IMR-90 (cell line): ENCODE measurements around the gene AGBL3. TPM values are rescaled to one million over a fixed set of nuclear protein-coding genes. Genes with fewer than 3 reads are reported as not detected.
A peak's percentile ranks its signal among the peaks of the same experiment; 100 is the strongest.

ENCODE experiments used
- ATAC-seq: fragments of 200-7000 bp; cut with Tn5 transposase; 2 replicates; pipeline ENCODE4 v1.9.1; 2020; ENCODE audit warnings: low read depth, mild to moderate bottlenecking, moderate library complexity
- BruUV-seq: library from RNA; stranded (reverse); fragments of 400-500 nt; replicated peaks from 2 replicates; lab custom pipeline; 2021; lab: Mats Ljungman, UMichigan
- CTCF ChIA-PET: fragments of 300-600 bp; formaldehyde crosslinking; extraction: SDS; loops from one replicate; lab custom pipeline; 2021; ENCODE audit warnings: antibody characterized with exemption; lab: Yijun Ruan, JAX
- POLR2A ChIA-PET: fragments of 300-600 bp; sonication (Branson Sonifier 250); formaldehyde crosslinking; loops from one replicate; lab custom pipeline; 2022; ENCODE audit warnings: antibody characterized with exemption; ENCODE audit not compliant: unreplicated experiment; lab: Charles Lee
- DNase-seq: peaks from one replicate; pipeline ENCODE4 v3.0.0; 2013
- H2AFZ ChIP-seq: replicated peaks from 2 replicates; pipeline ENCODE3; 2013; ENCODE audit warnings: low read length, mild to moderate bottlenecking; ENCODE audit not compliant: poor library complexity
- H2AK5ac ChIP-seq: 2 replicates; pipeline ENCODE4 v1.6.1; 2013; ENCODE audit warnings: low read depth, low read length, inconsistent platforms
- H2AK9ac ChIP-seq: replicated peaks from 2 replicates; pipeline ENCODE3; 2013; ENCODE audit warnings: mild to moderate bottlenecking, low read depth, low read length, moderate library complexity; ENCODE audit not compliant: poor library complexity
- H2BK120ac ChIP-seq: 2 replicates; pipeline ENCODE4 v1.6.1; 2013; ENCODE audit warnings: low read depth, low read length, inconsistent platforms
- H2BK15ac ChIP-seq: 3 replicates; pipeline ENCODE4 v1.6.1; 2013; ENCODE audit warnings: low read depth, low read length, inconsistent platforms
- H2BK20ac ChIP-seq: 2 replicates; pipeline ENCODE4 v1.6.1; 2013; ENCODE audit warnings: low read depth, mild to moderate bottlenecking, inconsistent platforms, low read length, moderate library complexity
- H2BK5ac ChIP-seq: 2 replicates; pipeline ENCODE4 v1.6.1; 2013; ENCODE audit warnings: mild to moderate bottlenecking, low read depth, low read length, inconsistent platforms; ENCODE audit not compliant: poor library complexity, severe bottlenecking
- H3K14ac ChIP-seq: replicated peaks from 2 replicates; pipeline ENCODE4 v1.6.1; 2013; ENCODE audit warnings: low read depth, low read length, inconsistent platforms
- H3K18ac ChIP-seq: 2 replicates; pipeline ENCODE4 v1.6.1; 2013; ENCODE audit warnings: low read depth, low read length, control low read depth
- H3K23ac ChIP-seq: 2 replicates; pipeline ENCODE4 v1.6.1; 2013; ENCODE audit warnings: low read depth, low read length, inconsistent platforms
- H3K27ac ChIP-seq: 2 replicates; pipeline ENCODE4 v1.5.1; 2013; ENCODE audit warnings: mild to moderate bottlenecking, control low read depth, low read length; ENCODE audit not compliant: insufficient read depth
- H3K27me3 ChIP-seq: 2 replicates; pipeline ENCODE4 v1.6.1; 2013; ENCODE audit warnings: low read length; ENCODE audit not compliant: control insufficient read depth, insufficient read depth
- H3K36me3 ChIP-seq: 2 replicates; pipeline ENCODE4 v1.6.1; 2013; ENCODE audit warnings: low read length, mixed read lengths; ENCODE audit not compliant: control insufficient read depth, insufficient read depth
- H3K4ac ChIP-seq: 2 replicates; pipeline ENCODE4 v1.6.1; 2013; ENCODE audit warnings: low read depth, low read length, inconsistent platforms
- H3K4me1 ChIP-seq: 2 replicates; pipeline ENCODE4 v1.6.1; 2013; ENCODE audit warnings: low read length, mixed read lengths; ENCODE audit not compliant: control insufficient read depth, insufficient read depth
- H3K4me2 ChIP-seq: 2 replicates; pipeline ENCODE4 v1.6.1; 2013; ENCODE audit warnings: low read depth, mild to moderate bottlenecking, control low read depth, low read length, moderate library complexity
- H3K4me3 ChIP-seq: 2 replicates; pipeline ENCODE4 v1.5.1; 2013; ENCODE audit warnings: low read depth, mild to moderate bottlenecking, control low read depth, low read length, moderate library complexity; ENCODE audit not compliant: insufficient read depth
- H3K56ac ChIP-seq: 2 replicates; pipeline ENCODE4 v1.6.1; 2013; ENCODE audit warnings: low read length, inconsistent platforms; ENCODE audit not compliant: insufficient read depth; ENCODE audit errors: extremely low read depth
- H3K79me1 ChIP-seq, 2 experiments: 2 replicates each; pipeline ENCODE4 v1.6.1; 2013; ENCODE audit warnings: low read length in 2 of 2, inconsistent platforms in 1 of 2, low read depth in 1 of 2
- H3K9ac ChIP-seq: 2 replicates; pipeline ENCODE4 v1.6.1; 2013; ENCODE audit warnings: low read depth, low read length, control low read depth
- H3K9me1 ChIP-seq: 2 replicates; pipeline ENCODE4 v1.6.1; 2013; ENCODE audit warnings: low read length, inconsistent platforms; ENCODE audit not compliant: insufficient read depth
- H3K9me3 ChIP-seq: 2 replicates; pipeline ENCODE4 v1.6.1; 2013; ENCODE audit warnings: low read length; ENCODE audit not compliant: control insufficient read depth, insufficient read depth
- H4K20me1 ChIP-seq: 2 replicates; pipeline ENCODE4 v1.6.1; 2013; ENCODE audit warnings: low read length, inconsistent platforms; ENCODE audit not compliant: insufficient read depth
- H4K5ac ChIP-seq: 2 replicates; pipeline ENCODE4 v1.6.1; 2013; ENCODE audit warnings: mild to moderate bottlenecking, low read depth, low read length, control low read depth
- H4K8ac ChIP-seq, 2 experiments: 2 replicates each; pipeline ENCODE4 v1.6.1; 2013; ENCODE audit warnings: low read depth in 2 of 2, low read length in 2 of 2, control low read depth in 1 of 2, inconsistent platforms in 1 of 2
- H4K91ac ChIP-seq: 2 replicates; pipeline ENCODE4 v1.6.1; 2013; ENCODE audit warnings: low read depth, low read length, inconsistent platforms; ENCODE audit not compliant: insufficient read depth
- BHLHE40 ChIP-seq: fragments of 150-350 bp; IDR thresholded peaks from 2 replicates; pipeline ENCODE4 v1.6.1; 2016; ENCODE audit warnings: mild to moderate bottlenecking, low read depth, low read length
- CEBPB ChIP-seq: IDR thresholded peaks from 2 replicates; pipeline ENCODE4 v1.6.1; 2012; ENCODE audit warnings: low read depth, low read length, improper control_type of control experiment
- CHD1 ChIP-seq: IDR thresholded peaks from 2 replicates; pipeline ENCODE4 v1.6.1; 2012; ENCODE audit warnings: low read depth, low read length, improper control_type of control experiment
- NFE2L2 ChIP-seq: fragments of 150-350 bp; IDR thresholded peaks from 2 replicates; pipeline ENCODE4 v1.6.1; 2016; ENCODE audit warnings: low read depth, mild to moderate bottlenecking, low read length
- RAD21 ChIP-seq: IDR thresholded peaks from 2 replicates; pipeline ENCODE4 v1.6.1; 2012; ENCODE audit warnings: low read length, improper control_type of control experiment
- WGBS, 2 experiments: methylation state at CpG; one replicate each; pipeline versions ENCODE4 v1.1.5 to v1.1.7; 2013; ENCODE audit warnings: missing lambda C conversion rate in 2 of 2; ENCODE audit not compliant: insufficient read length in 1 of 2; ENCODE audit errors: extremely low coverage in 2 of 2; 5-methylcytosine and 5-hydroxymethylcytosine counted together
- dilution Hi-C: fragments of 300-500 bp; cut with HindIII; formaldehyde crosslinking; loops from one replicate; pipeline ENCODE4 v1.14.3; 2018; ENCODE audit warnings: low sequenced_read_pairs; ENCODE audit not compliant: unreplicated experiment
- in situ Hi-C: fragments of 300-500 bp; cut with MboI; formaldehyde crosslinking; loops from 3 replicates; pipeline ENCODE4 v1.14.3; 2019; ENCODE audit warnings: low sequenced_read_pairs, inconsistent platforms, mixed read lengths
- intact Hi-C: fragments of 100-400 bp; cut with micrococcal nuclease; formaldehyde crosslinking; loops from 2 replicates; pipeline ENCODE4 v1.10.0; 2022
- polyA plus RNA-seq, 3 experiments: library from polyadenylated mRNA; depleted of rRNA; stranded (reverse); fragments of >200 nt; gene quantifications; 2 replicates each; pipeline ENCODE4 v1.2.3, GENCODE V29; 2012; ENCODE audit warnings: low replicate concordance in 1 of 3
- total RNA-seq: library from RNA; depleted of rRNA; stranded (reverse); fragments of >200 nt; gene quantifications from 2 replicates; pipeline ENCODE4 v1.2.3, GENCODE V29; 2012
- TF ChIP-seq, protein P1 (sequence below): fragments of 150-350 bp; IDR thresholded peaks from 2 replicates; pipeline ENCODE4 v1.6.1; 2017; ENCODE audit warnings: mild to moderate bottlenecking, antibody characterized with exemption, low read length, low read depth

AGBL3 gene
- total and polyA plus RNA-seq, 2 of the 4 experiments (the other 2 are of a cell fraction) = 0.18 to 0.65 TPM

DNA sequence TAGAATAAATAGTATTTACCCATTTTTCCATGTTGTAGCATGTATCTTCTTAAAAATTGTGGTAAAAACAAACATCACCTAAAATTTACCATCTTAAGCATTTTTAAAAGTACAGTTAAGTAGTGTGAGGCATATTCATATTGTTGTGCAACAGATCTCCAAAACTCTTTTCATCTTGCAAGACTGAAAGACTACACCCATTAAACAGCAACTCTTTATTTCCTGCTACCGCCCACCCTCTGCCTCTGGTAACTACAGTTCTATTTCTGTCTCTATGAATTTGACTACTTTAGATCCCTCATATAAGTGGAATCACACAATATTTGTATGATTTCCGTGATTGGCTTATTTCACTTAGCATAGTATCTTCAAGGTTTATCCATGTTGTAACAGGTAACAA lies 40.0 kb upstream of the AGBL3 start:
- Histone ChIP-seq H3K56ac (no peak overlapping the region), H2AFZ (no peak overlapping the region), H4K5ac (no peak overlapping the region), H2BK20ac (no peak overlapping the region), H4K8ac (no peak overlapping the region), H3K18ac (no peak overlapping the region), H4K91ac (no peak overlapping the region), H3K4me3 (no peak overlapping the region), H3K9me1 (peaks cover 1% of the 10 kb centered on the region), H3K4me2 (no peak overlapping the region), H2AK9ac (no peak overlapping the region), H4K20me1 (no peaks in the 10 kb centered on the region; the same call in 1 of the 2 replicates), H3K14ac (no peak overlapping the region), H3K9ac (no peak overlapping the region), H2BK5ac (no peak overlapping the region), H2AK5ac (no peak overlapping the region), H3K27me3 (no peaks in the 10 kb centered on the region), H3K4me1 (peaks cover 5% of the 10 kb centered on the region), H3K36me3 (peaks cover 41% of the 10 kb centered on the region), H3K9me3 (no peaks in the 10 kb centered on the region), H3K79me1 (peaks cover 24 to 60% of the 10 kb centered on the region in 2 experiments), H2BK120ac (no peak overlapping the region), H3K4ac (no peak overlapping the region), H2BK15ac (no peak overlapping the region), H3K23ac (no peak overlapping the region), H3K27ac (no peak overlapping the region)
- ATAC-seq = no peak
- ChIA-PET CTCF (no interaction called here), POLR2A (no interaction called here)
- intact Hi-C loops (no loop called here), dilution Hi-C loops (no loop called here), in situ Hi-C loops (loop anchor here (5.0 kb wide), 1 partner anchor 259 kb away; no protein-coding TSS in a partner anchor)
- WGBS, 2 experiments = no CpG with 5 or more reads among the region's 2 CpGs
- peak; percentile 57 for DNase-seq
- TF ChIP-seq NFE2L2 (no peak), CEBPB (peak; percentile 86), BHLHE40 (no peak), CHD1 (no peak), RAD21 (no peak)
- TF ChIP-seq, protein P1, sequence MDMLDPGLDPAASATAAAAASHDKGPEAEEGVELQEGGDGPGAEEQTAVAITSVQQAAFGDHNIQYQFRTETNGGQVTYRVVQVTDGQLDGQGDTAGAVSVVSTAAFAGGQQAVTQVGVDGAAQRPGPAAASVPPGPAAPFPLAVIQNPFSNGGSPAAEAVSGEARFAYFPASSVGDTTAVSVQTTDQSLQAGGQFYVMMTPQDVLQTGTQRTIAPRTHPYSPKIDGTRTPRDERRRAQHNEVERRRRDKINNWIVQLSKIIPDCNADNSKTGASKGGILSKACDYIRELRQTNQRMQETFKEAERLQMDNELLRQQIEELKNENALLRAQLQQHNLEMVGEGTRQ = no peak
- no TSS peak for BruUV-seq
